C4-2B (cell line): ENCODE data around the gene MED8.

Experiments used
- CTCF ChIP-seq: fragments of 450-650 bp; conservative IDR thresholded peaks from 2 replicates; pipeline ENCODE4 v1.5.1; 2017; ENCODE audit warnings: mild to moderate bottlenecking
- ZFX ChIP-seq: fragments of 450-650 bp; IDR thresholded peaks from 2 replicates; pipeline ENCODE4 v1.6.1; 2017

- TF ChIP-seq CTCF (no peak), ZFX (no peak)
These were observed 52.0 kb downstream of the MED8 start, which contains the start of gene MPL for GRCh38 chr1:43337588-43337987.
